ENCODE measurements around the gene KCNJ8. TPM values are rescaled to one million over a fixed set of nuclear protein-coding genes. Genes with fewer than 3 reads are reported as not detected.

The KCNJ8 gene
- total and polyA plus RNA-seq, 10 of the 15 experiments (the other 5 are each of a cell fraction or from before 2014, with no cell fraction given), result not detected

GRCh38 chr12:21773806-21774205, 700 bp downstream of the KCNJ8 start:
- Histone ChIP-seq H3K4me2 (ENCODE audit: control insufficient read depth, insufficient read depth) (no peak overlapping the region), H3K27ac (ENCODE audit: control insufficient read depth, insufficient read depth) (no peak overlapping the region), H3K9me3 (replicated peaks; ENCODE audit: control insufficient read depth, insufficient read depth, low read length) (no peaks in the 10 kb centered on the region), H3K36me3 (ENCODE audit: control insufficient read depth in 2 of 2, insufficient read depth in 2 of 2, low read length in 1 of 2) (no peaks in the 10 kb centered on the region), H3K4me1 (ENCODE audit: control insufficient read depth, insufficient read depth, low read length) (no peaks in the 10 kb centered on the region), H4K20me1 (ENCODE audit: control insufficient read depth, insufficient read depth) (no peaks in the 10 kb centered on the region), H2AFZ (ENCODE audit: control insufficient read depth, low read depth, low read length) (no peak overlapping the region), H3K9ac (ENCODE audit: control insufficient read depth, insufficient read depth, low read length) (no peak overlapping the region), H3K4me3 (no peak overlapping the region), H3K27me3 (replicated peaks in 1 of 2; ENCODE audit: control insufficient read depth in 2 of 2, insufficient read depth in 2 of 2, low read length in 1 of 2) (peaks cover 0 to 8% of the 10 kb centered on the region in 2 experiments; a peak in 1 of 4 replicates), H3K79me2 (ENCODE audit: control insufficient read depth, insufficient read depth, low read length) (no peaks in the 10 kb centered on the region)
- intact Hi-C loops (cut with micrococcal nuclease; ENCODE audit: unreplicated experiment) (no loop called here), in situ Hi-C loops (cut with MboI) (no loop called here)
- WGBS (ENCODE audit: insufficient coverage, insufficient replicate concordance, low lambda C conversion rate, missing lambda C conversion rate), result 25% methylated on average over 10 of the region's 10 CpGs
- ATAC-seq (no peak), FAIRE-seq (no peak), DNase-seq (ENCODE audit: low read depth, low spot score) (no peak)
- TF ChIP-seq HDGF (IDR thresholded peaks at IDR 0.05) (no peak), ESRRA (IDR thresholded peaks at IDR 0.05; ENCODE audit: low read length) (no peak), ATF2 (IDR thresholded peaks at IDR 0.05; ENCODE audit: low read length) (no peak), GABPA (IDR thresholded peaks at IDR 0.05; ENCODE audit: low read depth) (no peak)
- RAD21 ChIA-PET (ENCODE audit: unreplicated experiment), result no interaction called here
- POLR2A ChIA-PET, result no interaction called here
- no TSS peak for BruUV-seq (replicated peaks)
- SMC1A ChIA-PET (ENCODE audit: uncharacterized antibody, unreplicated experiment), result no interaction called here
- CTCF ChIA-PET, result no interaction called here

- no peaks in the 10 kb centered on the region for H3K4me1 ChIP-seq (ENCODE audit: control insufficient read depth, insufficient read depth, low read length)
- ChIA-PET POLR2A (no interaction called here), RAD21 (ENCODE audit: unreplicated experiment) (no interaction called here), SMC1A (ENCODE audit: uncharacterized antibody, unreplicated experiment) (no interaction called here), CTCF (no interaction called here)
- WGBS (ENCODE audit: insufficient coverage, insufficient replicate concordance, low lambda C conversion rate, missing lambda C conversion rate), result 36% methylated on average over 23 of the region's 23 CpGs
- intact Hi-C loops (cut with micrococcal nuclease; ENCODE audit: unreplicated experiment) (no loop called here), in situ Hi-C loops (cut with MboI) (no loop called here)
- no peak overlapping the region for H3K9ac ChIP-seq (ENCODE audit: control insufficient read depth, insufficient read depth, low read length)
- H3K27me3 ChIP-seq (replicated peaks in 1 of 2; ENCODE audit: control insufficient read depth in 2 of 2, insufficient read depth in 2 of 2, low read length in 1 of 2), result peaks cover 0 to 8% of the 10 kb centered on the region in 2 experiments; a peak in 1 of 4 replicates
- no peaks in the 10 kb centered on the region for H4K20me1 ChIP-seq (ENCODE audit: control insufficient read depth, insufficient read depth)
- no TSS peak for BruUV-seq (replicated peaks)
- H3K9me3 ChIP-seq (replicated peaks; ENCODE audit: control insufficient read depth, insufficient read depth, low read length), result no peaks in the 10 kb centered on the region
- H2AFZ ChIP-seq (ENCODE audit: control insufficient read depth, low read depth, low read length), result no peak overlapping the region
- no peak for ATAC-seq
- no peak for FAIRE-seq
- no peak for TF ChIP-seq ZNF384 (IDR thresholded peaks at IDR 0.05; ENCODE audit: borderline replicate concordance, low read depth, low read length)
- H3K27ac ChIP-seq (ENCODE audit: control insufficient read depth, insufficient read depth), result no peak overlapping the region
- no peaks in the 10 kb centered on the region for H3K36me3 ChIP-seq (ENCODE audit: control insufficient read depth in 2 of 2, insufficient read depth in 2 of 2, low read length in 1 of 2)
- no peak overlapping the region for H3K4me3 ChIP-seq
- no peak for DNase-seq (ENCODE audit: low read depth, low spot score)
- no peaks in the 10 kb centered on the region for H3K79me2 ChIP-seq (ENCODE audit: control insufficient read depth, insufficient read depth, low read length)
- H3K4me2 ChIP-seq (ENCODE audit: control insufficient read depth, insufficient read depth), result no peak overlapping the region
Measured at GRCh38 chr12:21773263-21773741, 1.2 kb downstream of the KCNJ8 start.
